ENCODE measurements around the gene LYSMD4. TPM values are rescaled to one million over a fixed set of nuclear protein-coding genes. Genes with fewer than 3 reads are reported as not detected.

LYSMD4 gene
- polyA plus RNA-seq, 1 experiment: 3.2 TPM

- peak; percentile 74 for TF ChIP-seq CTCF (IDR thresholded peaks at IDR 0.05; ENCODE audit: low read depth, low read length)
- no peak overlapping the region for H3K4me3 ChIP-seq (ENCODE audit: low read depth, low read length)
- H3K27me3 ChIP-seq (ENCODE audit: control insufficient read depth, insufficient read depth, low read length): no peaks in the 10 kb centered on the region
- no peaks in the 10 kb centered on the region for H3K9me3 ChIP-seq (ENCODE audit: control insufficient read depth, insufficient read depth, low read length)
- CTCF ChIA-PET: interaction anchor here (0.5 to 4.1 kb wide), 119 partner anchors 9 to 1262 kb away, joined by 3 to 244 read pairs (median 5); partner anchors contain the start of genes LRRC28, LYSMD4 and MEF2A
- POLR2A ChIA-PET: interaction anchor here (0.6 to 1.0 kb wide), 5 partner anchors 29 to 477 kb away, joined by 3 to 10 read pairs (median 3); partner anchors contain the start of genes LRRC28 and LYSMD4
- DNase-seq (ENCODE audit: low read depth, low spot score): peak; percentile 84
- H3K27ac ChIP-seq (ENCODE audit: low read depth, low read length): no peak overlapping the region
Observed at GRCh38 chr15:99704444-99704838, 28.8 kb downstream of the LYSMD4 start.

DNA sequence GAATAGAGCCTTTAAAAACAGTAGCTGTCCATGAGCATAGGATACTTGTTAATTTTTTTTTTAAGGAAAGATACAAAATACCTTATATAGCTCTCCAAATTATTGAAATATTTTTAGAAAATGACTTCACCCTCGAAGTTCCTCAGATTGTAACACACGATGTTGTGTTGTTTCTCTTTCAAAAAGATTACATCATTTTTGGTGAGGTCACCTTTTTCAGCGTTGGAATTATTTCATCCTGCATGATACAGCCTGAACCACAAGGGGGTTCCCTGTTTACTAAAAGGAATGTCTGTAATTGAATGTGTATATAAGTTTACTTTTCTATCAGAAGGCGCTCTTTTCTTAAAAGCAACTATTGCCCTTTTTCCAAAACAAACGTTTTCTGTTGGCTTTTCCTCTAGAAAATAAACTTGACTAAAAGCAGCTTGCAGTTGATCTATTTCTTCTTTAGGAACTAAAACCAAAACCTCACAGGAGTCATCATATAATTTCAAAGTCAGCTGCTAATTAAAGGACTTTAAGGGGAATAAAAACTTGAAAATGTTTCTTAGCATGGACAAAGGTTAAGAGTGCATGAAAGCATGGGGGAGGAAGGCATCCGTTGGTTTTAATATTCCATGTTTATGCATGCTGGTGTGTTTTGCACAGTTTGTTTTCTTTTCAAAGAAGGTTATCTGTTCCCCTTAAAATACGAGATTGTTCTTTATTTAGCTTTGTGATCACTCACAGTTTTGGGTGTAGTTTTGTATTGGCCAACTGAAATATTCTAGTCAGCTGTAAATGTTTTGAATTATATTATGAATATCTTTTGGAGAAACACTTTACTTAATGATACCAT lies 29.4 kb downstream of the LYSMD4 start:
- CTCF ChIA-PET: interaction anchor here (0.6 to 4.1 kb wide), 109 partner anchors 8 to 1262 kb away, joined by 3 to 244 read pairs (median 6); partner anchors contain the start of genes LYSMD4 and MEF2A
- H3K9me3 ChIP-seq (ENCODE audit: control insufficient read depth, insufficient read depth, low read length): no peaks in the 10 kb centered on the region
- POLR2A ChIA-PET: interaction anchor here (0.6 to 1.0 kb wide), 2 partner anchors 115 to 452 kb away, joined by 3 read pairs; partner anchors contain the start of gene LRRC28
- no peaks in the 10 kb centered on the region for H3K27me3 ChIP-seq (ENCODE audit: control insufficient read depth, insufficient read depth, low read length)
- no peak overlapping the region for H3K4me3 ChIP-seq (ENCODE audit: low read depth, low read length)
- peak; percentile 78 for TF ChIP-seq CTCF (IDR thresholded peaks at IDR 0.05; ENCODE audit: low read depth, low read length)
- peak; percentile 77 for DNase-seq (ENCODE audit: low read depth, low spot score)
- no peak overlapping the region for H3K27ac ChIP-seq (ENCODE audit: low read depth, low read length)

- Histone ChIP-seq H3K27me3 (ENCODE audit: control insufficient read depth, insufficient read depth, low read length) (no peaks in the 10 kb centered on the region), H3K27ac (ENCODE audit: low read depth, low read length) (peak overlapping the region; percentile 74), H3K4me3 (ENCODE audit: low read depth, low read length) (no peak overlapping the region), H3K9me3 (ENCODE audit: control insufficient read depth, insufficient read depth, low read length) (no peaks in the 10 kb centered on the region)
- DNase-seq (ENCODE audit: low read depth, low spot score): no peak
- CTCF ChIA-PET: interaction anchor here (0.6 to 4.1 kb wide), 35 partner anchors 10 to 431 kb away, joined by 3 to 244 read pairs (median 15); partner anchors contain the start of genes LYSMD4 and MEF2A
- TF ChIP-seq CTCF (IDR thresholded peaks at IDR 0.05; ENCODE audit: low read depth, low read length): no peak
- POLR2A ChIA-PET: no interaction called here
Observed at GRCh38 chr15:99702895-99703602, 30.2 kb downstream of the LYSMD4 start.

GRCh38 chr15:99696096-99696495 lies 37.1 kb downstream of the LYSMD4 start:
- ChIA-PET CTCF (interaction anchor here (0.6 to 1.2 kb wide), 3 partner anchors 9 to 682 kb away, joined by 4 to 6 read pairs (median 4); no protein-coding TSS in a partner anchor), POLR2A (interaction anchor here (0.7 kb wide), 1 partner anchor 390 kb away, joined by 4 read pairs; no protein-coding TSS in a partner anchor)

More at GRCh38 chr15:99696096-99696495, 37.1 kb downstream of the LYSMD4 start:
- no peaks in the 10 kb centered on the region for H3K27me3 ChIP-seq (ENCODE audit: control insufficient read depth, insufficient read depth, low read length)
- no peak overlapping the region for H3K4me3 ChIP-seq (ENCODE audit: low read depth, low read length)
- DNase-seq (ENCODE audit: low read depth, low spot score): no peak
- no peak overlapping the region for H3K27ac ChIP-seq (ENCODE audit: low read depth, low read length)
- no peak for TF ChIP-seq CTCF (IDR thresholded peaks at IDR 0.05; ENCODE audit: low read depth, low read length)
- H3K9me3 ChIP-seq (ENCODE audit: control insufficient read depth, insufficient read depth, low read length): no peaks in the 10 kb centered on the region

Data from AG04450 (cell line).